Mesothelial cell of epicardium (in vitro differentiated cells): ENCODE measurements around the gene GALNT15. TPM values are rescaled to one million over a fixed set of nuclear protein-coding genes. Genes with fewer than 3 reads are reported as not detected.

Source experiments
- DNase-seq, 2 experiments: peaks; one replicate each; pipeline ENCODE4 v3.0.0; 2021; ENCODE audit warnings: low spot score in 2 of 2; ENCODE audit not compliant: unreplicated experiment in 2 of 2
- H3K27ac Mint-ChIP-seq: 2 replicates; pipeline ENCODE4 v1.8.0; 2021; ENCODE audit warnings: mixed read lengths
- H3K27me3 Mint-ChIP-seq: 2 replicates; pipeline ENCODE4 v1.8.0; 2021; ENCODE audit warnings: low read depth, mixed read lengths
- H3K36me3 Mint-ChIP-seq: 2 replicates; pipeline ENCODE4 v1.8.0; 2021; ENCODE audit warnings: mixed read lengths
- H3K4me1 Mint-ChIP-seq: 2 replicates; pipeline ENCODE4 v1.8.0; 2021; ENCODE audit warnings: mixed read lengths
- H3K4me3 Mint-ChIP-seq: 2 replicates; pipeline ENCODE4 v1.8.0; 2021; ENCODE audit warnings: mild to moderate bottlenecking, moderate library complexity, mixed read lengths
- H3K9me3 Mint-ChIP-seq: 2 replicates; pipeline ENCODE4 v1.8.0; 2021; ENCODE audit warnings: mixed read lengths
- CTCF ChIP-seq: fragments of 200-600 bp; sonication (generic); IDR thresholded peaks from one replicate; pipeline ENCODE4 v1.5.0; 2021; ENCODE audit warnings: antibody characterized with exemption; ENCODE audit not compliant: unreplicated experiment
- total RNA-seq: library from RNA; stranded (reverse); gene quantifications from 3 replicates; pipeline ENCODE4 v1.2.1, GENCODE V29; 2021

Gene GALNT15
- total RNA-seq, 1 donor from 2014 or later, result 0.07 TPM

GRCh38 chr3:16214366-16214765 lies 39.9 kb downstream of the GALNT15 start:
- DNase-seq, result no peak
- Mint-ChIP-seq H3K9me3 (no peaks in the 10 kb centered on the region), H3K27ac (no peak overlapping the region), H3K4me3 (no peak overlapping the region), H3K36me3 (no peaks in the 10 kb centered on the region), H3K4me1 (no peaks in the 10 kb centered on the region), H3K27me3 (peaks cover 23% of the 10 kb centered on the region)
- TF ChIP-seq CTCF, result no peak

GRCh38 chr3:16216373-16216935 lies 42.0 kb downstream of the GALNT15 start:
- TF ChIP-seq CTCF, result no peak
- H3K4me1 Mint-ChIP-seq, result no peaks in the 10 kb centered on the region
- H3K27ac Mint-ChIP-seq, result no peak overlapping the region
- H3K36me3 Mint-ChIP-seq, result no peaks in the 10 kb centered on the region
- no peak overlapping the region for H3K4me3 Mint-ChIP-seq
- peaks cover 21% of the 10 kb centered on the region for H3K27me3 Mint-ChIP-seq
- no peak for DNase-seq
- H3K9me3 Mint-ChIP-seq, result no peaks in the 10 kb centered on the region

GRCh38 chr3:16219777-16220176 lies 45.3 kb downstream of the GALNT15 start:
- Mint-ChIP-seq H3K9me3 (peaks cover 5% of the 10 kb centered on the region), H3K4me3 (no peak overlapping the region), H3K36me3 (no peaks in the 10 kb centered on the region), H3K27me3 (peaks cover 13% of the 10 kb centered on the region), H3K27ac (no peak overlapping the region), H3K4me1 (no peaks in the 10 kb centered on the region)
- DNase-seq, result no peak
- TF ChIP-seq CTCF, result no peak

GRCh38 chr3:16221990-16222389 lies 47.5 kb downstream of the GALNT15 start:
- Mint-ChIP-seq H3K4me3 (no peak overlapping the region), H3K4me1 (no peaks in the 10 kb centered on the region), H3K36me3 (no peaks in the 10 kb centered on the region), H3K9me3 (peaks cover 5% of the 10 kb centered on the region), H3K27me3 (peaks cover 10% of the 10 kb centered on the region), H3K27ac (no peak overlapping the region)
- no peak for DNase-seq
- no peak for TF ChIP-seq CTCF

GRCh38 chr3:16222547-16222946 lies 48.1 kb downstream of the GALNT15 start:
- DNase-seq, result no peak
- Mint-ChIP-seq H3K27me3 (peaks cover 10% of the 10 kb centered on the region), H3K36me3 (no peaks in the 10 kb centered on the region), H3K4me1 (no peaks in the 10 kb centered on the region), H3K4me3 (no peak overlapping the region), H3K9me3 (peaks cover 5% of the 10 kb centered on the region), H3K27ac (no peak overlapping the region)
- TF ChIP-seq CTCF, result no peak

GRCh38 chr3:16224325-16224724 lies 49.8 kb downstream of the GALNT15 start:
- H3K4me1 Mint-ChIP-seq, result no peaks in the 10 kb centered on the region
- no peak for TF ChIP-seq CTCF
- H3K9me3 Mint-ChIP-seq, result peaks cover 5% of the 10 kb centered on the region
- H3K4me3 Mint-ChIP-seq, result no peak overlapping the region
- H3K27ac Mint-ChIP-seq, result no peak overlapping the region
- H3K36me3 Mint-ChIP-seq, result no peaks in the 10 kb centered on the region
- H3K27me3 Mint-ChIP-seq, result peaks cover 5% of the 10 kb centered on the region
- no peak for DNase-seq
